ENCODE results near the gene PSMD10.

DNA sequence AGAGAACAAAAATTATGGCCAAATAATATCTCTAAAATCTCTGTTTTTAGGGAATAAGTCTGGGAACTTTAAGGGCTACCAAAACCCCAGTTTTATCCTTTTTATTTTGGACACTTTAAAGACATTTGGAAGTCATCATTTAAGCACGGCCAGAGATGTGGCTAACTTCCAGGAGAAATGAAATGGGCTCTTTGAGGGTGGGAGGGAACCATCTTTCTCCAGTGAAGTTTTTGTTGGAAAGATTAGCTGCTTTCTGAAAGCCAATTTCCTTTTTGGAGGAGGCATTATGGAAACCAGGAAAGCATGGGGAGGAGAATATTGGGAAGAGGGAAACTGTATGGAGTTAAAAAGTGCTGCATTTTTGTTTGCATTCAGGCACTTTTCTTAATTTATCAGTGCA, 41.7 kb downstream of the PSMD10 start:
- TF ChIP-seq, protein P1, sequence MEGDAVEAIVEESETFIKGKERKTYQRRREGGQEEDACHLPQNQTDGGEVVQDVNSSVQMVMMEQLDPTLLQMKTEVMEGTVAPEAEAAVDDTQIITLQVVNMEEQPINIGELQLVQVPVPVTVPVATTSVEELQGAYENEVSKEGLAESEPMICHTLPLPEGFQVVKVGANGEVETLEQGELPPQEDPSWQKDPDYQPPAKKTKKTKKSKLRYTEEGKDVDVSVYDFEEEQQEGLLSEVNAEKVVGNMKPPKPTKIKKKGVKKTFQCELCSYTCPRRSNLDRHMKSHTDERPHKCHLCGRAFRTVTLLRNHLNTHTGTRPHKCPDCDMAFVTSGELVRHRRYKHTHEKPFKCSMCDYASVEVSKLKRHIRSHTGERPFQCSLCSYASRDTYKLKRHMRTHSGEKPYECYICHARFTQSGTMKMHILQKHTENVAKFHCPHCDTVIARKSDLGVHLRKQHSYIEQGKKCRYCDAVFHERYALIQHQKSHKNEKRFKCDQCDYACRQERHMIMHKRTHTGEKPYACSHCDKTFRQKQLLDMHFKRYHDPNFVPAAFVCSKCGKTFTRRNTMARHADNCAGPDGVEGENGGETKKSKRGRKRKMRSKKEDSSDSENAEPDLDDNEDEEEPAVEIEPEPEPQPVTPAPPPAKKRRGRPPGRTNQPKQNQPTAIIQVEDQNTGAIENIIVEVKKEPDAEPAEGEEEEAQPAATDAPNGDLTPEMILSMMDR (IDR thresholded peaks at IDR 0.05; ENCODE audit: low read depth, low read length, poor library complexity, severe bottlenecking) = no peak
- no peak for TF ChIP-seq EZH2phosphoT487 (IDR thresholded peaks at IDR 0.05; ENCODE audit: borderline replicate concordance, low read length)

Data from DOHH2 (cell line).